Gastroesophageal sphincter (tissue), 3 donors: ENCODE results near the gene GPR26.

ENCODE experiments used
- POLR2A ChIP-seq, 2 donors: fragments of 450-650 bp; IDR thresholded peaks; one replicate each; pipeline ENCODE4 v1.6.1; 2017; ENCODE audit warnings: antibody characterized with exemption in 2 of 2, mild to moderate bottlenecking in 2 of 2, moderate library complexity in 1 of 2
- POLR2AphosphoS5 ChIP-seq: sonication (generic); formaldehyde crosslinking; IDR thresholded peaks from one replicate; pipeline ENCODE4 v1.6.1; 2017; ENCODE audit warnings: antibody characterized with exemption
- TF ChIP-seq, protein P1 (sequence below), 4 experiments: fragments of 200-600 bp in 2 of 4; fragments of 450-650 bp in 2 of 4; sonication (generic) in 1 of 4; IDR thresholded peaks; one replicate each; pipeline ENCODE4 v1.5.1; 2017 to 2019; ENCODE audit warnings: antibody characterized with exemption in 4 of 4, mild to moderate bottlenecking in 2 of 4, moderate library complexity in 2 of 4

DNA sequence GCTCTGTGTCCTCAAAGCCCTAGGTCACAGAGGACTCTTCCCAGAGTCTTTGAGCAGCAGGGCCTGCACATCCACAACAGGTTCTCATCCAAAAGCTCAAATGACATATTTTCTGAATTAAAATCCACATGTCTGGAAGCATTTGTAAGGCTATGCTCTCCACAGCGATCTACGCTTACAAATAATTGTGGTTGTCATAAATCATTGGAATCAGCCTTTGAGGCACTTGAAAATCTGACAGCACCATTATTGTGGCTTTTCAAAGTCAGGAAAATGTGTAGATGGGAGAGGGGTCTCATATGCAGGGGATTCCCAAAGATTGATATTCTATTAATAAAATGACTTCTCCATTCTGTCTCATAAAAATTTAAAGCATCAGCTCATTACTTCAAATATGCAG, 16.3 kb downstream of the GPR26 start:
- TF ChIP-seq POLR2A (IDR thresholded peaks at IDR 0.05) (no peak), POLR2AphosphoS5 (no peak)
- TF ChIP-seq, protein P1, sequence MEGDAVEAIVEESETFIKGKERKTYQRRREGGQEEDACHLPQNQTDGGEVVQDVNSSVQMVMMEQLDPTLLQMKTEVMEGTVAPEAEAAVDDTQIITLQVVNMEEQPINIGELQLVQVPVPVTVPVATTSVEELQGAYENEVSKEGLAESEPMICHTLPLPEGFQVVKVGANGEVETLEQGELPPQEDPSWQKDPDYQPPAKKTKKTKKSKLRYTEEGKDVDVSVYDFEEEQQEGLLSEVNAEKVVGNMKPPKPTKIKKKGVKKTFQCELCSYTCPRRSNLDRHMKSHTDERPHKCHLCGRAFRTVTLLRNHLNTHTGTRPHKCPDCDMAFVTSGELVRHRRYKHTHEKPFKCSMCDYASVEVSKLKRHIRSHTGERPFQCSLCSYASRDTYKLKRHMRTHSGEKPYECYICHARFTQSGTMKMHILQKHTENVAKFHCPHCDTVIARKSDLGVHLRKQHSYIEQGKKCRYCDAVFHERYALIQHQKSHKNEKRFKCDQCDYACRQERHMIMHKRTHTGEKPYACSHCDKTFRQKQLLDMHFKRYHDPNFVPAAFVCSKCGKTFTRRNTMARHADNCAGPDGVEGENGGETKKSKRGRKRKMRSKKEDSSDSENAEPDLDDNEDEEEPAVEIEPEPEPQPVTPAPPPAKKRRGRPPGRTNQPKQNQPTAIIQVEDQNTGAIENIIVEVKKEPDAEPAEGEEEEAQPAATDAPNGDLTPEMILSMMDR (IDR thresholded peaks at IDR 0.05): no peak
